Measurements from ENCODE around the gene IPO4.

DNA sequence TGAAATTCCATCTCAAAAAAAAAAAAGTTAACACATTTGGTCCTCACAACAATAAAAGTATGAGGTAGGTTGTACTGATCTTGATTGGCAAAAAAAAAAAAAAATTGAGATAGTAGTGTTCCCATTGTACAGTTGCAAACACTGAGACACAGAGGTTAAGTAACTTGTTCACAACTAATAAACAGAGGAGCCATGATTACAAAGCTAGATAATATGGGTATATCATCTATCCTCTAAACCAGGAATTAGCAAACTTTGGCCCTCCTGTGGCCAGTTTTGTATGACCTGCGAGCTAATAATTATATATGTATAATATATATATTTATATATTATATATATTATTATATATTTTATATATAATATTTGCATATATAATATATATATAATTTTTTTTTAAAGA is 54.9 kb downstream of the IPO4 start:
- TF ChIP-seq CTCF (IDR thresholded peaks at IDR 0.05) (no peak), ZFX (IDR thresholded peaks at IDR 0.05; ENCODE audit: borderline replicate concordance) (no peak)

All from 22Rv1 (cell line).